ENCODE data around the gene SHANK2. TPM values are rescaled to one million over a fixed set of nuclear protein-coding genes. Genes with fewer than 3 reads are reported as not detected.

The SHANK2 gene
- total RNA-seq, 1 experiment from 2014 or later, result 0.86 TPM

DNA sequence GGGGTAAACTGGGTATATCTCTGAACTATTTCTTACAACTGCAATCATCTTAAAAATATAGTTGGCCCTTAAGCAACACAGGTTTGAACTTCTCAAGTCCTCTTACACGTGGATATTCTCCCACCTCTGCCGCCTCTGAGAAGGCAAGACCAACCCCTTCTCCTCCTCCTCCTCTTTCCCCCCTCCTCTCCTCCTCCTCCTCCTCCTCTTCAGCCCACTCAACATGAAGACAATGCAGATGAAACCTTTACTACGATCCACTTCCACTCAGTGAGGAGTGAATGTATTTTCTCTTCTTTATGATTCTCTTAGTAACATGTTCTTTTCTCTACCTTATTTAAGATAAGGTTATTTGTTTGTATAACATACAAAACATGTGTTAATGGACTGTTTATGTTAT is 20.0 kb downstream of the SHANK2 start:
- BruUV-seq (replicated peaks), result no TSS peak
- TF ChIP-seq, protein P1, sequence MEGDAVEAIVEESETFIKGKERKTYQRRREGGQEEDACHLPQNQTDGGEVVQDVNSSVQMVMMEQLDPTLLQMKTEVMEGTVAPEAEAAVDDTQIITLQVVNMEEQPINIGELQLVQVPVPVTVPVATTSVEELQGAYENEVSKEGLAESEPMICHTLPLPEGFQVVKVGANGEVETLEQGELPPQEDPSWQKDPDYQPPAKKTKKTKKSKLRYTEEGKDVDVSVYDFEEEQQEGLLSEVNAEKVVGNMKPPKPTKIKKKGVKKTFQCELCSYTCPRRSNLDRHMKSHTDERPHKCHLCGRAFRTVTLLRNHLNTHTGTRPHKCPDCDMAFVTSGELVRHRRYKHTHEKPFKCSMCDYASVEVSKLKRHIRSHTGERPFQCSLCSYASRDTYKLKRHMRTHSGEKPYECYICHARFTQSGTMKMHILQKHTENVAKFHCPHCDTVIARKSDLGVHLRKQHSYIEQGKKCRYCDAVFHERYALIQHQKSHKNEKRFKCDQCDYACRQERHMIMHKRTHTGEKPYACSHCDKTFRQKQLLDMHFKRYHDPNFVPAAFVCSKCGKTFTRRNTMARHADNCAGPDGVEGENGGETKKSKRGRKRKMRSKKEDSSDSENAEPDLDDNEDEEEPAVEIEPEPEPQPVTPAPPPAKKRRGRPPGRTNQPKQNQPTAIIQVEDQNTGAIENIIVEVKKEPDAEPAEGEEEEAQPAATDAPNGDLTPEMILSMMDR (IDR thresholded peaks at IDR 0.05; ENCODE audit: unreplicated experiment), result no peak
- POLR2A ChIA-PET, result no interaction called here
- peaks cover 8% of the 10 kb centered on the region for H3K9me3 Mint-ChIP-seq (ENCODE audit: unreplicated experiment)
- CTCF ChIA-PET, result no interaction called here
- intact Hi-C loops (cut with micrococcal nuclease), result no loop called here
- no peaks in the 10 kb centered on the region for H3K27me3 Mint-ChIP-seq (ENCODE audit: insufficient read depth, unreplicated experiment)
- H3K4me1 Mint-ChIP-seq (ENCODE audit: insufficient read depth, unreplicated experiment), result no peaks in the 10 kb centered on the region
- no peak for DNase-seq (ENCODE audit: unreplicated experiment)
- H3K4me3 Mint-ChIP-seq (ENCODE audit: unreplicated experiment), result no peak overlapping the region
- H3K36me3 Mint-ChIP-seq (ENCODE audit: insufficient read depth, unreplicated experiment), result peaks cover 6% of the 10 kb centered on the region
- H3K27ac Mint-ChIP-seq (ENCODE audit: low read depth, unreplicated experiment), result no peak overlapping the region

DNA sequence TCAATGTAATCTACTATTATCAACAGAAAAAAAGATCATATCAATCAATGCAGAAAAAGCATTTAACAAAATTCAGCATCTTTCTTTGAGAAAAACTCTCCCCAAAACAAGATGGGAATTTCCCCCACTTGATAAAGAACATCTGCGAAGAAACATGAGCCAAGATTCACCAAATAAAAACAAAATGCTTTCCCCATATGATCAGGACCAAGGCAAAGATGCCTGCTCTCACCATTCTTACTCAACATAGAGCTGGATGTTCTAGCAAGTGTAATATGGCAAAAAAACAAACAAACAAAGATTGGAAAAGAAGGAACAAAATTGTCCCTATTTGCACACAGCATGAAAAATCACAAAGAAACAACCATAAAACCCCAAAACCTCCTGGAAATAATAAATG is 23.4 kb downstream of the SHANK2 start:
- Mint-ChIP-seq H3K27ac (ENCODE audit: low read depth, unreplicated experiment) (no peak overlapping the region), H3K36me3 (ENCODE audit: insufficient read depth, unreplicated experiment) (peaks cover 6% of the 10 kb centered on the region), H3K4me1 (ENCODE audit: insufficient read depth, unreplicated experiment) (no peaks in the 10 kb centered on the region), H3K9me3 (ENCODE audit: unreplicated experiment) (peaks cover 31% of the 10 kb centered on the region), H3K27me3 (ENCODE audit: insufficient read depth, unreplicated experiment) (no peaks in the 10 kb centered on the region), H3K4me3 (ENCODE audit: unreplicated experiment) (no peak overlapping the region)
- POLR2A ChIA-PET, result no interaction called here
- CTCF ChIA-PET, result no interaction called here
- DNase-seq (ENCODE audit: unreplicated experiment), result no peak
- BruUV-seq (replicated peaks), result no TSS peak
- intact Hi-C loops (cut with micrococcal nuclease), result no loop called here
- TF ChIP-seq, protein P1 (IDR thresholded peaks at IDR 0.05; ENCODE audit: unreplicated experiment), result no peak

DNA sequence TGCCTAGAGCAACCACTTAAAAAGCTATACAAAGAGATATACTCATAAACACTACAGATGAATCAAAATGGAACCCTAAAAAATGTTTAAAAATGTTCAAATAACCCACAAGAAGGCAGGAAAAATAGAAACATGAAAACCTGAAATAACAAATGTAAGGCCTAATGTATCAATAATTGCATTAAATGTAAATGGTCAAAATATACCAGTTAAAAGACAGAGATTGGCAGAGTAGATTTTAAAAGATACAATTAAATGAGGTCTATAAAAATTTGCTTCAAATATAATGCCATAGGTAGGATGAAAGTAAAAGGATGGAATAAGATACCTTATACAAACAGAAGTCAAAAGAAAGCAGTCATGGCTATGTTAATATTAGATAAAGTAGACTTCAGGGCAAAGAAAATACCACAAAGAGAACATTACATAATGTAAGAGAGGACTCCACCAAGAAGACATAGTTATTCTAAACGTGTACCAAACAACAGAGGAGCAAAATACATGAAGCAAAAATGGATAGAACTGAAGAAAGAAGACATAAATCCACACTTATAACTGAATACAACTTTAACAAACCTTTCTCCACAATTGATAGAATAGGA is 25.2 kb downstream of the SHANK2 start:
- Mint-ChIP-seq H3K4me3 (ENCODE audit: unreplicated experiment) (no peak overlapping the region), H3K36me3 (ENCODE audit: insufficient read depth, unreplicated experiment) (peaks cover 6% of the 10 kb centered on the region), H3K27ac (ENCODE audit: low read depth, unreplicated experiment) (no peak overlapping the region), H3K4me1 (ENCODE audit: insufficient read depth, unreplicated experiment) (no peaks in the 10 kb centered on the region), H3K27me3 (ENCODE audit: insufficient read depth, unreplicated experiment) (no peaks in the 10 kb centered on the region), H3K9me3 (ENCODE audit: unreplicated experiment) (peaks cover 42% of the 10 kb centered on the region)
- POLR2A ChIA-PET, result no interaction called here
- no TSS peak for BruUV-seq (replicated peaks)
- DNase-seq (ENCODE audit: unreplicated experiment), result no peak
- TF ChIP-seq, protein P1 (IDR thresholded peaks at IDR 0.05; ENCODE audit: unreplicated experiment), result no peak
- intact Hi-C loops (cut with micrococcal nuclease), result no loop called here
- CTCF ChIA-PET, result no interaction called here

DNA sequence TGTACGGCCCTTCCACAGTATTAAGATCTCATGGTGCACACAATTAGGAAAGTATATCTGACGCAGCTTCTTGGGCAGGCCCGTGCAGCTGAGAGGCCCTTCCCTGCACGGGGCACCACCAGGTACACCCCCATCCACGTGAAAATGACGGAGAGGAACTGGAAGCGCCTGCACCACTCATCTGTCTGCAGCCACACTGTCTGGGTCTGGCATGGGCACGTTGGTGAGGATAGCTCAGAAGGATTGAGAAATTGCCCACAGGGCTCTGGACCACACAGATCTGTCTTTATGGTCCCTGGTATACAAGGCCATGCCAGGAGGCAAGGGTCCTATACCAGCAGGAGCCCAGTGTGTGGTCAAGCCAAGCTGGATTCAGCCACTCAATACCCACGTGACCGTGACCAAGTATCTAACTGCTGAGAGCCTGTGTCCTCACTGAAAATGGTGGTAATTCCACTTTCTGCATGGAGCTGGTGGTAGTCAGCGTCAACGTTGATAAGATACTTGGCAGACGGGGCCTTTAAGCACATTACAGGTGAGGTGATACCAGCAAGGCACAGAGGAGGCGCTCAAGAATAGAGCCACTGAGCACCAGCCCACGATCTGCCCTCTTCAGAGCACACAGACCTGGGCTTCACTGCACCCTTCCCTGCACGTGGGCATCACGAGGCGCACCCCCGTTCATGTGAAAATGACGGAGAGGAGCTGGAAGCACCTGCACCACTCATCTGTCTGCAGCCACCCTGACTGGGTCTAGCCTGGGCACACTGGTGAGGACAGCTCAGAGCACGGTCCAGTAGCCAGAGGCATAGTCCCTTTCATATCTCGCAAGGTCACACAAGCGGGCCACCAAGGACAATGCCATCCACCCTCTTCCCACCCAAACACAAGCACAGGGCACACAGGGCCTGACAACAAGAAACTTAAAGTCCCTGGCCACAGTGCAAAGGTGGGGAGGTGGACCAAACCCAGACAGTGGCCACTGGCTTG is 28.4 kb downstream of the SHANK2 start:
- intact Hi-C loops (cut with micrococcal nuclease), result no loop called here
- no peak overlapping the region for H3K27ac Mint-ChIP-seq (ENCODE audit: low read depth, unreplicated experiment)
- H3K4me1 Mint-ChIP-seq (ENCODE audit: insufficient read depth, unreplicated experiment), result no peaks in the 10 kb centered on the region
- no peak for DNase-seq (ENCODE audit: unreplicated experiment)
- peaks cover 44% of the 10 kb centered on the region for H3K9me3 Mint-ChIP-seq (ENCODE audit: unreplicated experiment)
- H3K4me3 Mint-ChIP-seq (ENCODE audit: unreplicated experiment), result no peak overlapping the region
- no peaks in the 10 kb centered on the region for H3K27me3 Mint-ChIP-seq (ENCODE audit: insufficient read depth, unreplicated experiment)
- BruUV-seq (replicated peaks), result no TSS peak
- ChIA-PET CTCF (no interaction called here), POLR2A (no interaction called here)
- H3K36me3 Mint-ChIP-seq (ENCODE audit: insufficient read depth, unreplicated experiment), result no peaks in the 10 kb centered on the region
- TF ChIP-seq, protein P1 (IDR thresholded peaks at IDR 0.05; ENCODE audit: unreplicated experiment), result no peak
